HepG2 (cell line): ENCODE results near the gene UBAC1. TPM values are rescaled to one million over a fixed set of nuclear protein-coding genes. Genes with fewer than 3 reads are reported as not detected.

Source experiments
- ATAC-seq: fragments of 200-7000 bp; cut with Tn5 transposase; 3 replicates; pipeline ENCODE4 v1.9.1; 2020; ENCODE audit warnings: mild to moderate bottlenecking, moderate library complexity
- BruUV-seq: library from RNA; stranded (reverse); fragments of 400-500 nt; replicated peaks from 2 replicates; lab custom pipeline; 2021; lab: Mats Ljungman, UMichigan
- CTCF ChIA-PET: fragments of 300-600 bp; formaldehyde crosslinking; extraction: SDS; loops from one replicate; lab custom pipeline; 2021; ENCODE audit warnings: low total read pairs, inconsistent platforms, low intra/inter-chr PET ratio; lab: Yijun Ruan, JAX
- POLR2A ChIA-PET: fragments of 350-600 bp; sonication (Branson Sonifier 250); formaldehyde crosslinking; loops from one replicate; lab custom pipeline; 2020; ENCODE audit warnings: antibody characterized with exemption, inconsistent platforms; lab: Yijun Ruan, JAX
- DNase-seq: peaks from one replicate; pipeline ENCODE4 v3.0.0-alpha.2; 2015; ENCODE audit warnings: low spot score
- FAIRE-seq: peaks from 3 replicates; lab custom pipeline; 2011; peaks lifted over from hg19 to GRCh38; lab: Jason Lieb, UNC
- H2AFZ ChIP-seq: one replicate; pipeline ENCODE4 v1.6.1; 2011; ENCODE audit warnings: low read length, inconsistent platforms
- H3K27ac ChIP-seq: fragments of 300-600 bp; 3 replicates; pipeline ENCODE4 v1.8.0; 2011; ENCODE audit warnings: mixed run types, mild to moderate bottlenecking, mixed read lengths, low read length, inconsistent platforms; ENCODE audit not compliant: insufficient read depth; ENCODE audit errors: extremely low read length
- H3K27me3 ChIP-seq, 2 experiments: fragments of 200-600 bp in 1 of 2; 2 replicates in 1 of 2; 3 replicates in 1 of 2; pipeline versions ENCODE4 v1.6.0 to v1.8.0; 2011; ENCODE audit warnings: low read length in 2 of 2, mild to moderate bottlenecking in 2 of 2, moderate library complexity in 2 of 2, inconsistent platforms in 1 of 2; ENCODE audit not compliant: insufficient read depth in 2 of 2, control insufficient read depth in 1 of 2
- H3K36me3 ChIP-seq, 2 experiments: fragments of 200-600 bp in 1 of 2; replicated peaks in 1 of 2; 2 replicates in 1 of 2; 3 replicates in 1 of 2; pipeline versions ENCODE4 v1.5.1 to v1.8.0; 2011; ENCODE audit warnings: low read length in 2 of 2, inconsistent platforms in 1 of 2; ENCODE audit not compliant: insufficient read depth in 2 of 2, control insufficient read depth in 1 of 2
- H3K4me1 ChIP-seq: 2 replicates; pipeline ENCODE4 v1.5.1; 2012; ENCODE audit warnings: low read length, inconsistent platforms; ENCODE audit not compliant: insufficient read depth
- H3K4me2 ChIP-seq: 2 replicates; pipeline ENCODE4 v1.6.0; 2011; ENCODE audit warnings: low read depth, low read length, inconsistent platforms
- H3K4me3 ChIP-seq, 3 experiments: fragments of 200-600 bp in 1 of 3; sonication (generic), shearing (Covaris generic) in 1 of 3; replicated peaks in 1 of 3; 2 replicates each; pipeline ENCODE4 v1.5.1; 2011 to 2016; ENCODE audit warnings: low read length in 3 of 3, inconsistent platforms in 2 of 3, low read depth in 2 of 3, mild to moderate bottlenecking in 2 of 3, control low read depth in 1 of 3, mixed read lengths in 1 of 3; ENCODE audit not compliant: insufficient read depth in 1 of 3
- H3K79me2 ChIP-seq: one replicate; pipeline ENCODE4 v1.6.1; 2011; ENCODE audit warnings: low read length, inconsistent platforms; ENCODE audit not compliant: insufficient read depth
- H3K9ac ChIP-seq: 2 replicates; pipeline ENCODE4 v1.6.0; 2011; ENCODE audit warnings: mild to moderate bottlenecking, low read depth, low read length, inconsistent platforms; ENCODE audit not compliant: insufficient read depth
- H3K9me3 ChIP-seq: 2 replicates; pipeline ENCODE4 v1.5.1; 2012; ENCODE audit warnings: mild to moderate bottlenecking, low read length
- H4K20me1 ChIP-seq: 2 replicates; pipeline ENCODE4 v1.6.0; 2011; ENCODE audit warnings: inconsistent platforms, mild to moderate bottlenecking, low read length, moderate library complexity; ENCODE audit not compliant: insufficient read depth
- GLI4 ChIP-seq: sonication (generic); formaldehyde crosslinking; IDR thresholded peaks from 2 replicates; pipeline ENCODE4 v1.5.1; 2020; ENCODE audit warnings: missing genetic modification reagents, mild to moderate bottlenecking, moderate library complexity, borderline replicate concordance
- SATB2 ChIP-seq: sonication (generic); formaldehyde crosslinking; IDR thresholded peaks from 2 replicates; pipeline ENCODE4 v1.5.0; 2020; ENCODE audit warnings: missing genetic modification reagents
- TCF7L2 ChIP-seq: IDR thresholded peaks from 2 replicates; pipeline ENCODE4 v1.6.1; 2011; ENCODE audit warnings: mild to moderate bottlenecking, low read depth, low read length, moderate library complexity
- ZFP36 ChIP-seq: fragments of 150-350 bp; IDR thresholded peaks from 2 replicates; pipeline ENCODE4 v1.6.1; 2018; ENCODE audit warnings: borderline replicate concordance, low read length, low read depth; ENCODE audit not compliant: partially characterized antibody
- ZNF296 ChIP-seq: sonication (generic); formaldehyde crosslinking; conservative IDR thresholded peaks from 2 replicates; pipeline ENCODE4 v1.5.0; 2020; ENCODE audit warnings: mild to moderate bottlenecking, missing genetic modification reagents
- ZNF550 ChIP-seq: sonication (generic); formaldehyde crosslinking; IDR thresholded peaks from 2 replicates; pipeline ENCODE4 v1.4.0; 2020; ENCODE audit warnings: mild to moderate bottlenecking, missing genetic modification reagents, borderline replicate concordance
- WGBS: methylation state at CpG from one replicate; pipeline ENCODE4 v1.1.6; 2017; ENCODE audit warnings: low lambda C conversion rate; 5-methylcytosine and 5-hydroxymethylcytosine counted together
- in situ Hi-C: cut with HindIII; loops from 2 replicates; pipeline ENCODE4 v1.10.0; 2017; ENCODE audit warnings: low pct_unique_long_range_greater_than_20kb; ENCODE audit not compliant: extremely low pct_ligation_motif_present
- intact Hi-C: fragments of 100-400 bp; cut with micrococcal nuclease; formaldehyde crosslinking; loops from one replicate; pipeline ENCODE4 v1.10.0; 2022; ENCODE audit not compliant: unreplicated experiment
- polyA plus RNA-seq, 8 experiments: library from polyadenylated mRNA; depleted of rRNA in 3 of 8; stranded (reverse) in 7 of 8; unstranded in 1 of 8; fragments of >200 nt; fragmentation: Illumina TruSeq in 4 of 8; extraction: Trizol in 4 of 8; gene quantifications; 2 replicates each; pipeline versions ENCODE4 v1.2.1 to v1.2.3, GENCODE V29; 2011 to 2016; ENCODE audit warnings: low read depth in 4 of 8, missing spikeins in 1 of 8, mixed read lengths in 1 of 8; ENCODE audit not compliant: insufficient read depth in 1 of 8
- total RNA-seq, 5 experiments: library from RNA; depleted of rRNA; stranded (reverse); fragments of >200 nt; fragmentation: Illumina TruSeq; extraction: Trizol; gene quantifications; 2 replicates each; pipeline ENCODE4 v1.2.3, GENCODE V29; 2016; ENCODE audit warnings: low read depth in 1 of 5
- TF ChIP-seq, protein P1 (sequence below), 2 experiments: sonication (generic) in 1 of 2; formaldehyde crosslinking in 1 of 2; IDR thresholded peaks; 2 replicates each; pipeline versions ENCODE4 v1.4.0 to v1.6.1; 2016 to 2020; ENCODE audit warnings: borderline replicate concordance in 1 of 2, low read depth in 1 of 2, mild to moderate bottlenecking in 1 of 2, missing genetic modification reagents in 1 of 2

UBAC1 gene
- total and polyA plus RNA-seq, 2 of the 13 experiments (the other 11 are each of a cell fraction or from before 2014, with no cell fraction given) = 32.2 to 34.1 TPM

DNA sequence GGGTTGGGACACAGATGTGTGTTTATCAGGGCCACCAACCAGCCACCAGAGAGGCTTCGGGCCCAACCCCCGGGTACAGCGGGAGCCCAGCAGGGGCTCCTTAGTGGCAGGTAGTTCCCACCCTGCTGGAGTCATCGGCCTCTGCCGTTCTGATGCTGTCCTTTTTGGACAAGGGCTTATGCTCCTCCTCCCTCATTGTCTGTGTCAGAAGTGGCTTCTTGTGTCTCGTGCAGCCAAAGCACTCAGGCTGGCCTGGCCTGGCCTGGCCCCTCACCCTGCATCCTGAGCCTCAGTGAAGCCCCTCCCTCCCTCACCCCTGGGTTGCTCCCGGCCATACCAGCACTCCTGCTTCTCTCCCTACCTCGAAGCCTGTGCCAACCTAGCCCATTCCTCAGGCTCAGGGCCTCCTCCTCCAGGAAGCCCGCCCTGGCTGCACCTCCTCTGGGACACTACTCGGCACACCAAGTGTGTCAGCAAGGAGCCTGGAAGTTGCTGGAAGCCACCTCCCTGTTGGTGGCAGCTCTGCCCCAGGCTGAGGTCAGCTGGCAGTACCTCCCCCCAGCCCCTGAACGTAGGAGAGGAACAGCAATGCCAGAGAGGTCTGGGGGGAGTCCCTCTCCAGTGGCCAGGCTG lies 4.1 kb upstream of the UBAC1 start:
- no peak for ATAC-seq
- H3K4me1 ChIP-seq = peaks cover 15% of the 10 kb centered on the region
- H3K79me2 ChIP-seq = peaks cover 5% of the 10 kb centered on the region
- intact Hi-C loops (no loop called here), in situ Hi-C loops (loop anchor here (10.0 kb wide), 1 partner anchor 140 kb away; no protein-coding TSS in a partner anchor)
- peaks cover 7 to 37% of the 10 kb centered on the region in 2 experiments; a peak in 3 of 5 replicates for H3K27me3 ChIP-seq
- H3K9ac ChIP-seq = no peak overlapping the region
- BruUV-seq = no TSS peak
- no peaks in the 10 kb centered on the region for H3K36me3 ChIP-seq
- CTCF ChIA-PET = no interaction called here
- no peak overlapping the region for H2AFZ ChIP-seq
- FAIRE-seq = no peak
- WGBS = 12% methylated on average over 9 of the region's 11 CpGs
- H3K9me3 ChIP-seq = no peaks in the 10 kb centered on the region
- no peak for TF ChIP-seq ZNF296 (CRISPR knock-in tag)
- TF ChIP-seq ZFP36 = peak; percentile 36
- DNase-seq = no peak
- H3K27ac ChIP-seq = no peak overlapping the region
- POLR2A ChIA-PET = no interaction called here
- H3K4me2 ChIP-seq = no peak overlapping the region
- H4K20me1 ChIP-seq = peaks cover 3% of the 10 kb centered on the region; the same call in 1 of the 2 replicates
- H3K4me3 ChIP-seq = no peak overlapping the region

DNA sequence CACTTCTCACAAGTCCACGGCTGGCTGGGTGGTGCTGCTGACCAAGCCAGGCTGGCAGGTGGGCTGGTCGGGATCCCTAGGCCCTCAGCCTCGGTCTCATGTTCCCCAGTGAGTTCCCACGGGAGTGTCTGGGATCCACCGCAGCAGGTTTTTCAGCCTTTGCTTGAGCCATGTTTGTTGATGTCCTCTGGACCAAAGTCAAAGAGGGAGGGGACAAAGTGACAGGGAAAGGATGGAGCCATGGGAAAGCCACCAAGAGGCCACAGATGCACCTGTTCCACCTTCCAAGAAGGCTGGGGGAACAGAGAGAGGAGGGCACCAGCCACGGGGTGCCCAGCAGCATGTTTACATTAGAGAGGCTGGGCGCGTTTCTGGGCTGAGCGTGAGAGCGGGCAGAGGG lies 2.8 kb upstream of the UBAC1 start:
- H3K4me3 ChIP-seq = no peak overlapping the region
- no peak for DNase-seq
- ChIA-PET CTCF (no interaction called here), POLR2A (no interaction called here)
- FAIRE-seq = no peak
- H3K36me3 ChIP-seq = no peaks in the 10 kb centered on the region
- in situ Hi-C loops = loop anchor here (10.0 kb wide), 1 partner anchor 141 kb away; no protein-coding TSS in a partner anchor
- ATAC-seq = no peak
- H3K9me3 ChIP-seq = no peaks in the 10 kb centered on the region
- H3K27me3 ChIP-seq = peaks cover 7 to 30% of the 10 kb centered on the region in 2 experiments; a peak in 3 of 5 replicates
- H3K27ac ChIP-seq = no peak overlapping the region
- H3K4me1 ChIP-seq = peaks cover 28% of the 10 kb centered on the region
- peaks cover 18% of the 10 kb centered on the region for H3K79me2 ChIP-seq
- TF ChIP-seq ZNF550 (no peak), SATB2 (CRISPR knock-in tag) (no peak), GLI4 (CRISPR knock-in tag) (no peak), TCF7L2 (no peak)
- TF ChIP-seq, protein P1, sequence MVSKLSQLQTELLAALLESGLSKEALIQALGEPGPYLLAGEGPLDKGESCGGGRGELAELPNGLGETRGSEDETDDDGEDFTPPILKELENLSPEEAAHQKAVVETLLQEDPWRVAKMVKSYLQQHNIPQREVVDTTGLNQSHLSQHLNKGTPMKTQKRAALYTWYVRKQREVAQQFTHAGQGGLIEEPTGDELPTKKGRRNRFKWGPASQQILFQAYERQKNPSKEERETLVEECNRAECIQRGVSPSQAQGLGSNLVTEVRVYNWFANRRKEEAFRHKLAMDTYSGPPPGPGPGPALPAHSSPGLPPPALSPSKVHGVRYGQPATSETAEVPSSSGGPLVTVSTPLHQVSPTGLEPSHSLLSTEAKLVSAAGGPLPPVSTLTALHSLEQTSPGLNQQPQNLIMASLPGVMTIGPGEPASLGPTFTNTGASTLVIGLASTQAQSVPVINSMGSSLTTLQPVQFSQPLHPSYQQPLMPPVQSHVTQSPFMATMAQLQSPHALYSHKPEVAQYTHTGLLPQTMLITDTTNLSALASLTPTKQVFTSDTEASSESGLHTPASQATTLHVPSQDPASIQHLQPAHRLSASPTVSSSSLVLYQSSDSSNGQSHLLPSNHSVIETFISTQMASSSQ (IDR thresholded peaks at IDR 0.05; ENCODE audit: low read depth) = no peak
- TF ChIP-seq, protein P1 (CRISPR knock-in tag; IDR thresholded peaks at IDR 0.05; ENCODE audit: borderline replicate concordance) = no peak
- TF ChIP-seq, all 625 proteins: peak for 0
- intact Hi-C loops = no loop called here
- no peak overlapping the region for H3K9ac ChIP-seq
- WGBS = 52% methylated on average over 7 of the region's 10 CpGs
- peaks cover 3% of the 10 kb centered on the region for H4K20me1 ChIP-seq
- BruUV-seq = no TSS peak
- no peak overlapping the region for H3K4me2 ChIP-seq
- no peak overlapping the region for H2AFZ ChIP-seq
